HCT116 (cell line): Measurements from ENCODE around the gene TFDP1. TPM values are rescaled to one million over a fixed set of nuclear protein-coding genes. Genes with fewer than 3 reads are reported as not detected.

Source experiments
- ATAC-seq: fragments of 200-7000 bp; cut with Tn5 transposase; 2 replicates; pipeline ENCODE4 v1.9.1; 2020; ENCODE audit warnings: mild to moderate bottlenecking, moderate library complexity
- BruUV-seq: library from RNA; stranded (reverse); fragments of 400-500 nt; replicated peaks from 2 replicates; lab custom pipeline; 2021; lab: Mats Ljungman, UMichigan
- CTCF ChIA-PET: fragments of 300-600 bp; sonication (Branson Sonifier 250); formaldehyde crosslinking; loops from one replicate; lab custom pipeline; 2021; ENCODE audit warnings: antibody characterized with exemption; lab: Charles Lee
- POLR2A ChIA-PET: fragments of 300-600, 350-600 bp; sonication (Branson Sonifier 250); formaldehyde crosslinking; loops from one replicate; lab custom pipeline; 2021; ENCODE audit warnings: antibody characterized with exemption; lab: Charles Lee
- RAD21 ChIA-PET, 2 experiments: fragments of 300-600 bp; sonication (Branson Sonifier 250); formaldehyde crosslinking; loops; one replicate each; lab custom pipeline; 2023; ENCODE audit warnings: low total read pairs in 2 of 2; ENCODE audit not compliant: uncharacterized antibody in 2 of 2, unreplicated experiment in 2 of 2, low non-redundant PET in 1 of 2; lab: Charles Lee
- DNase-seq: peaks from one replicate; pipeline ENCODE4 v3.0.0-alpha.2; 2010; ENCODE audit warnings: low read depth, low spot score
- H2AFZ ChIP-seq: fragments of 200-600 bp; shearing (Covaris generic), sonication (generic); 2 replicates; pipeline ENCODE4 v1.6.1; 2017; ENCODE audit warnings: low read depth, mixed run types, mixed read lengths, antibody characterized with exemption, low read length; ENCODE audit not compliant: poor library complexity, severe bottlenecking
- H3K27ac ChIP-seq: 2 replicates; pipeline ENCODE4 v1.5.1; 2012; ENCODE audit warnings: low read depth, low read length
- H3K27me3 ChIP-seq: fragments of 200-600 bp; sonication (generic); 2 replicates; pipeline ENCODE4 v1.6.1; 2016; ENCODE audit warnings: mixed run types, low read length, mixed read lengths; ENCODE audit not compliant: insufficient read depth
- H3K36me3 ChIP-seq, 2 experiments: fragments of 200-500 bp in 1 of 2; fragments of 200-600 bp in 1 of 2; sonication (Bioruptor generic) in 1 of 2; sonication (generic) in 1 of 2; 2 replicates each; pipeline versions ENCODE4 v1.5.1 to v1.6.1; 2014 to 2016; ENCODE audit warnings: low read length in 2 of 2, inconsistent platforms in 1 of 2, mixed read lengths in 1 of 2, mixed run types in 1 of 2; ENCODE audit not compliant: insufficient read depth in 2 of 2, control insufficient read depth in 1 of 2
- H3K4me1 ChIP-seq, 2 experiments: fragments of 200-600 bp in 1 of 2; sonication (generic) in 1 of 2; 2 replicates each; pipeline versions ENCODE4 v1.5.1 to v1.6.1; 2012 to 2017; ENCODE audit warnings: low read length in 2 of 2, inconsistent platforms in 1 of 2, mild to moderate bottlenecking in 1 of 2, mixed read lengths in 1 of 2, mixed run types in 1 of 2, moderate library complexity in 1 of 2; ENCODE audit not compliant: insufficient read depth in 2 of 2, control insufficient read depth in 1 of 2
- H3K4me2 ChIP-seq: fragments of 200-600 bp; sonication (generic); 2 replicates; pipeline ENCODE4 v1.6.1; 2017; ENCODE audit warnings: mixed run types, low read length, mixed read lengths
- H3K4me3 ChIP-seq, 2 experiments: fragments of 200-600 bp in 1 of 2; sonication (generic) in 1 of 2; replicated peaks in 1 of 2; 2 replicates each; pipeline ENCODE4 v1.5.1; 2011 to 2016; ENCODE audit warnings: low read length in 2 of 2, control low read depth in 1 of 2, low read depth in 1 of 2, mild to moderate bottlenecking in 1 of 2, mixed read lengths in 1 of 2, mixed run types in 1 of 2
- H3K79me2 ChIP-seq: fragments of 200-600 bp; sonication (generic); 2 replicates; pipeline ENCODE4 v1.6.1; 2017; ENCODE audit warnings: mild to moderate bottlenecking, mixed run types, low read length, moderate library complexity, mixed read lengths; ENCODE audit not compliant: insufficient read depth
- H3K9ac ChIP-seq: fragments of 200-600 bp; sonication (generic); 2 replicates; pipeline ENCODE4 v1.6.1; 2016; ENCODE audit warnings: low read length, mixed read lengths
- H3K9me2 ChIP-seq: fragments of 200-600 bp; sonication (generic), shearing (Covaris generic); 2 replicates; pipeline ENCODE4 v1.6.1; 2017; ENCODE audit warnings: mixed run types, mild to moderate bottlenecking, moderate library complexity; ENCODE audit not compliant: insufficient read depth
- H3K9me3 ChIP-seq, 2 experiments: fragments of 200-500 bp in 1 of 2; fragments of 200-600 bp in 1 of 2; sonication (Bioruptor generic) in 1 of 2; sonication (generic) in 1 of 2; 2 replicates each; pipeline ENCODE4 v1.6.1; 2014 to 2017; ENCODE audit warnings: low read length in 2 of 2, mixed read lengths in 2 of 2, inconsistent platforms in 1 of 2, low read depth in 1 of 2, mild to moderate bottlenecking in 1 of 2, mixed run types in 1 of 2, moderate library complexity in 1 of 2; ENCODE audit not compliant: control insufficient read depth in 1 of 2, insufficient read depth in 1 of 2
- H4K20me1 ChIP-seq: fragments of 200-600 bp; sonication (generic), shearing (Covaris generic); 2 replicates; pipeline ENCODE4 v1.6.1; 2017; ENCODE audit warnings: mixed run types, mild to moderate bottlenecking, moderate library complexity; ENCODE audit not compliant: insufficient read depth
- CBX3 ChIP-seq: IDR thresholded peaks from 2 replicates; pipeline ENCODE4 v1.6.1; 2012; ENCODE audit warnings: low read depth
- CEBPB ChIP-seq: IDR thresholded peaks from 2 replicates; pipeline ENCODE4 v1.6.1; 2012; ENCODE audit warnings: low read depth
- EGR1 ChIP-seq: IDR thresholded peaks from 2 replicates; pipeline ENCODE4 v1.6.1; 2012; ENCODE audit warnings: low read depth
- ELF1 ChIP-seq: IDR thresholded peaks from 2 replicates; pipeline ENCODE4 v1.6.1; 2012; ENCODE audit warnings: low read depth, borderline replicate concordance
- EZH2 ChIP-seq: fragments of 200-600 bp; sonication (generic); IDR thresholded peaks from 2 replicates; pipeline ENCODE4 v1.6.1; 2017; ENCODE audit warnings: antibody characterized with exemption, mixed run types
- EZH2phosphoT487 ChIP-seq: fragments of 200-600 bp; IDR thresholded peaks from 2 replicates; pipeline ENCODE4 v1.6.1; 2018; ENCODE audit warnings: antibody characterized with exemption, borderline replicate concordance
- FOSL1 ChIP-seq: IDR thresholded peaks from 2 replicates; pipeline ENCODE4 v1.6.1; 2012; ENCODE audit warnings: low read depth
- JUND ChIP-seq: IDR thresholded peaks from 2 replicates; pipeline ENCODE4 v1.6.1; 2012
- SIN3A ChIP-seq: IDR thresholded peaks from 2 replicates; pipeline ENCODE4 v1.6.1; 2012; ENCODE audit warnings: low read depth
- YY1 ChIP-seq: IDR thresholded peaks from 2 replicates; pipeline ENCODE4 v1.6.1; 2011; ENCODE audit warnings: low read length, low read depth, moderate library complexity, mild to moderate bottlenecking; ENCODE audit not compliant: insufficient replicate concordance; ENCODE audit errors: extremely low read depth
- ZNF274 ChIP-seq: fragments of 200-500 bp; sonication (Bioruptor generic); IDR thresholded peaks from 2 replicates; pipeline ENCODE4 v1.6.1; 2014; ENCODE audit warnings: mild to moderate bottlenecking, low read depth, low read length, inconsistent platforms
- intact Hi-C: fragments of 100-400 bp; cut with micrococcal nuclease; formaldehyde crosslinking; loops from 2 replicates; pipeline ENCODE4 v1.10.0; 2022
- total RNA-seq: library from RNA; stranded (reverse); gene quantifications from one replicate; pipeline ENCODE4 v1.2.1, GENCODE V29; 2021; ENCODE audit not compliant: unreplicated experiment
- TF ChIP-seq, protein P1 (sequence below): IDR thresholded peaks from 2 replicates; pipeline ENCODE4 v1.6.1; 2012; ENCODE audit warnings: low read depth
- TF ChIP-seq, protein P2 (sequence below): IDR thresholded peaks from 2 replicates; pipeline ENCODE4 v1.6.1; 2012
- TF ChIP-seq, protein P3 (sequence below): IDR thresholded peaks from 2 replicates; pipeline ENCODE4 v1.6.1; 2011; ENCODE audit warnings: mild to moderate bottlenecking, low read length, moderate library complexity; ENCODE audit not compliant: insufficient replicate concordance; ENCODE audit errors: extremely low read depth

TFDP1 gene
- total RNA-seq, 1 experiment from 2014 or later, result 169 TPM

DNA sequence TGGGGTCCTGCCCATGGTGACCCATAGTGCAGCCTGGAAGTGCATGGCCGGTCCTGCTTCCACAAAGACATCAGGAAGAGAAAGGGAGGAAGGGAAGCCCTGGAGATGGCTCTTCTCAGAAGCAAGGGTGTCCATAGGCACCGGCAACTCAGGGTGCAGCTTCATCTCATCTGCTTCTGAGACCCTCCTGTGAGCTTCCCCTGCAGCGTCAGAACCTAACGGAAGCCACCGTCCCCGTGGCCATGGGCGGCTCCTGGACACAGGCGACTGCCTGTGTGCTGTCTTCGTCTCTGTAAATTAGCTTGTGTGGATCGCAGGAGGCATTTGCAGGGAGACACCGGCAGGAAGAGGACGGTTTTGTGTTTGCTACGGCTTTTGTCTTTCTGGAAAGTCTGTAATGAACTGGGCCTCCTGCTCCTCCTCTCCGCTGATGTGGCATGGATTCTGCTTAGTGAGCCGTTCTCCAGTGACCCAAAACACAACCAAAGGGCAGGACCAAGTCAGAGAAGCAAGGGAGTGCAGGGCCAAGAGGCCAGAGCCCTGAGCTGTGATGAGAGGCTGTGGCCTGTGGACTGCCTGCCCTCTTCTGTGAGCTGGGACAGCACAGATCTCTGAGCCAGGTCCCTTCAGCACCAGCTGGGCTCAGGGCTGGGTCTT, 70.9 kb downstream of the TFDP1 start (continued):
- TF ChIP-seq, protein P1, sequence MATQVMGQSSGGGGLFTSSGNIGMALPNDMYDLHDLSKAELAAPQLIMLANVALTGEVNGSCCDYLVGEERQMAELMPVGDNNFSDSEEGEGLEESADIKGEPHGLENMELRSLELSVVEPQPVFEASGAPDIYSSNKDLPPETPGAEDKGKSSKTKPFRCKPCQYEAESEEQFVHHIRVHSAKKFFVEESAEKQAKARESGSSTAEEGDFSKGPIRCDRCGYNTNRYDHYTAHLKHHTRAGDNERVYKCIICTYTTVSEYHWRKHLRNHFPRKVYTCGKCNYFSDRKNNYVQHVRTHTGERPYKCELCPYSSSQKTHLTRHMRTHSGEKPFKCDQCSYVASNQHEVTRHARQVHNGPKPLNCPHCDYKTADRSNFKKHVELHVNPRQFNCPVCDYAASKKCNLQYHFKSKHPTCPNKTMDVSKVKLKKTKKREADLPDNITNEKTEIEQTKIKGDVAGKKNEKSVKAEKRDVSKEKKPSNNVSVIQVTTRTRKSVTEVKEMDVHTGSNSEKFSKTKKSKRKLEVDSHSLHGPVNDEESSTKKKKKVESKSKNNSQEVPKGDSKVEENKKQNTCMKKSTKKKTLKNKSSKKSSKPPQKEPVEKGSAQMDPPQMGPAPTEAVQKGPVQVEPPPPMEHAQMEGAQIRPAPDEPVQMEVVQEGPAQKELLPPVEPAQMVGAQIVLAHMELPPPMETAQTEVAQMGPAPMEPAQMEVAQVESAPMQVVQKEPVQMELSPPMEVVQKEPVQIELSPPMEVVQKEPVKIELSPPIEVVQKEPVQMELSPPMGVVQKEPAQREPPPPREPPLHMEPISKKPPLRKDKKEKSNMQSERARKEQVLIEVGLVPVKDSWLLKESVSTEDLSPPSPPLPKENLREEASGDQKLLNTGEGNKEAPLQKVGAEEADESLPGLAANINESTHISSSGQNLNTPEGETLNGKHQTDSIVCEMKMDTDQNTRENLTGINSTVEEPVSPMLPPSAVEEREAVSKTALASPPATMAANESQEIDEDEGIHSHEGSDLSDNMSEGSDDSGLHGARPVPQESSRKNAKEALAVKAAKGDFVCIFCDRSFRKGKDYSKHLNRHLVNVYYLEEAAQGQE, result no peak
- no peak for TF ChIP-seq JUND
- TF ChIP-seq EZH2, result no peak
- no peak for TF ChIP-seq ELF1
- no peak for TF ChIP-seq YY1
- TF ChIP-seq, all 23 proteins: peak for 0

DNA sequence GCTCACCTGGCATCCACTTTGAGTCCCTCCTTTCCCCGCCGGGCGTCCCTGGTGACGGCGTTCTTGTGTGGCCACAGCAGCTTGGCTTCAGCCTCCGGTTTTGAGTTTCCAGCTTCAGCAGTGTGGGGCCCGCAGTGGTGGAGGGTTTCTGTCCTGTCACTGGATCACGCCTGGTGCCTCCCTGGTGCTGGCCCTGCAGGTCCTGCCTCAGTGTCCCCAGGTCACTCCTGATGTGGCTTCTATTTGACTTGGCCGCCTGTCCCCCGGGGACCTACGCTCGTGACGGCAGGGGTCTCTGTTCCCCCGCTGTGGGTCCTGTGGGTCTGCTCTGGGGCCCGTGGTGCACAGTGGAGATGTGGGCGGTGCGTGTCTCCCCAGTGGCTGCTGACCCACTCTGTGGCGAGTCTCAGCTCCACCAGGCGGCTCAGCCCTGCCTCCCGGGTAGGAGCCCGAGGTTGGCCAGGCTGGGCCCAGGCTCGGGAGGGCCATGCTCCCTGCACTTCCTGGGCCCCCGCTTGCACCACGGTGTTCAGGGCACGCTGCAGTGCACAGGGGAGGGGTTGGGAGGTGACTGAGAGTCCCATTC, 71.5 kb downstream of the TFDP1 start:
- intact Hi-C loops, result no loop called here
- DNase-seq (no peak), ATAC-seq (no peak)
- Histone ChIP-seq H4K20me1 (no peaks in the 10 kb centered on the region), H2AFZ (no peak overlapping the region), H3K4me2 (no peak overlapping the region), H3K79me2 (no peaks in the 10 kb centered on the region), H3K9me2 (no peaks in the 10 kb centered on the region), H3K9me3 (no peaks in the 10 kb centered on the region), H3K4me3 (no peak overlapping the region), H3K36me3 (no peaks in the 10 kb centered on the region), H3K27ac (no peak overlapping the region), H3K27me3 (no peaks in the 10 kb centered on the region), H3K4me1 (no peaks in the 10 kb centered on the region), H3K9ac (no peak overlapping the region)
- TF ChIP-seq JUND, result no peak
- no peak for TF ChIP-seq EGR1
- no peak for TF ChIP-seq FOSL1
- no peak for TF ChIP-seq CEBPB
- no peak for TF ChIP-seq ELF1
- no peak for TF ChIP-seq SIN3A
- TF ChIP-seq ZNF274, result no peak
- TF ChIP-seq CBX3, result no peak
- TF ChIP-seq, protein P2, sequence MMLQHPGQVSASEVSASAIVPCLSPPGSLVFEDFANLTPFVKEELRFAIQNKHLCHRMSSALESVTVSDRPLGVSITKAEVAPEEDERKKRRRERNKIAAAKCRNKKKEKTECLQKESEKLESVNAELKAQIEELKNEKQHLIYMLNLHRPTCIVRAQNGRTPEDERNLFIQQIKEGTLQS, result no peak
- TF ChIP-seq, protein P1, result no peak
- TF ChIP-seq, protein P3, sequence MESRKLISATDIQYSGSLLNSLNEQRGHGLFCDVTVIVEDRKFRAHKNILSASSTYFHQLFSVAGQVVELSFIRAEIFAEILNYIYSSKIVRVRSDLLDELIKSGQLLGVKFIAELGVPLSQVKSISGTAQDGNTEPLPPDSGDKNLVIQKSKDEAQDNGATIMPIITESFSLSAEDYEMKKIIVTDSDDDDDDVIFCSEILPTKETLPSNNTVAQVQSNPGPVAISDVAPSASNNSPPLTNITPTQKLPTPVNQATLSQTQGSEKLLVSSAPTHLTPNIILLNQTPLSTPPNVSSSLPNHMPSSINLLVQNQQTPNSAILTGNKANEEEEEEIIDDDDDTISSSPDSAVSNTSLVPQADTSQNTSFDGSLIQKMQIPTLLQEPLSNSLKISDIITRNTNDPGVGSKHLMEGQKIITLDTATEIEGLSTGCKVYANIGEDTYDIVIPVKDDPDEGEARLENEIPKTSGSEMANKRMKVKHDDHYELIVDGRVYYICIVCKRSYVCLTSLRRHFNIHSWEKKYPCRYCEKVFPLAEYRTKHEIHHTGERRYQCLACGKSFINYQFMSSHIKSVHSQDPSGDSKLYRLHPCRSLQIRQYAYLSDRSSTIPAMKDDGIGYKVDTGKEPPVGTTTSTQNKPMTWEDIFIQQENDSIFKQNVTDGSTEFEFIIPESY, result no peak
- TF ChIP-seq EZH2phosphoT487, result no peak
- RAD21 ChIA-PET, result no interaction called here
- no TSS peak for BruUV-seq
- CTCF ChIA-PET, result no interaction called here
- POLR2A ChIA-PET, result no interaction called here
